Measurements from ENCODE around the gene IQCN.

IQCN gene

DNA sequence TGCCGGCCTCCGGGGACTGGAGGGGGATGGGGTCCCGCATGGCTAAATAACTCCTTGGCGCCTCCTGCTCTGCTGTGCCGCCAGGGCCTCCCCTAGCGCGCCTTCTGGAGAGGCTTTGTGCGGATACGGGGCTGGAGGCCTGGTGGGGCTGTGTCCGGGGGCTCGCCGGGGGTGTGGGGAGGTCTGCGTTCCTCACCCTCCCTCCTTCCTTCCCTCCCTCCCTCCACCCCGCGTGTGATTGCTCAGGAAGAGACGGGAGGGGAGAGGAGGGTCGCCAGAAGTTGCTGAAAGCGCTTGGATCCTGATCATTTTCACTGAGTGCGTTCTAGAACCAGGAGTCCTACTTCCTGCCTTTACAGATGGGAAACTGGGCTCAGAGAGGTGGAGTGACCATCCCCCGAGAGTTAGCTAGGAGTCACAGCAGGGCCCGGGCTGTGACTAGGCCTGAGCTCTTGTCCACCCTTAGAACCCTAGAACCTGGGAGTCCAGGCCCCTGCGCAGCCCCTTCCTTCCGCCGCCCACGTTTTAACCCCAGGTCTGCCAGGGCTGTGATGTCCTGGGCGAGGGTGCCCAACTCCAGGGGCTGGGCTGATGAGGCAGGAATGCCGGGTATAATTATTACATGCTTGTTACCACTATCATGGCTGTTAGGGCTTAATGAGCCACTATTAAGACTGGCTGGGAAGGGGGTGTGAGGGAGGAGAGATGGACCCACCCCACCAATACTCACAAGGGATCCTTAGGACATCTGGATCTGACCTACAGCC is 8.0 kb upstream of the IQCN start (continued):
- TF ChIP-seq, protein P1, sequence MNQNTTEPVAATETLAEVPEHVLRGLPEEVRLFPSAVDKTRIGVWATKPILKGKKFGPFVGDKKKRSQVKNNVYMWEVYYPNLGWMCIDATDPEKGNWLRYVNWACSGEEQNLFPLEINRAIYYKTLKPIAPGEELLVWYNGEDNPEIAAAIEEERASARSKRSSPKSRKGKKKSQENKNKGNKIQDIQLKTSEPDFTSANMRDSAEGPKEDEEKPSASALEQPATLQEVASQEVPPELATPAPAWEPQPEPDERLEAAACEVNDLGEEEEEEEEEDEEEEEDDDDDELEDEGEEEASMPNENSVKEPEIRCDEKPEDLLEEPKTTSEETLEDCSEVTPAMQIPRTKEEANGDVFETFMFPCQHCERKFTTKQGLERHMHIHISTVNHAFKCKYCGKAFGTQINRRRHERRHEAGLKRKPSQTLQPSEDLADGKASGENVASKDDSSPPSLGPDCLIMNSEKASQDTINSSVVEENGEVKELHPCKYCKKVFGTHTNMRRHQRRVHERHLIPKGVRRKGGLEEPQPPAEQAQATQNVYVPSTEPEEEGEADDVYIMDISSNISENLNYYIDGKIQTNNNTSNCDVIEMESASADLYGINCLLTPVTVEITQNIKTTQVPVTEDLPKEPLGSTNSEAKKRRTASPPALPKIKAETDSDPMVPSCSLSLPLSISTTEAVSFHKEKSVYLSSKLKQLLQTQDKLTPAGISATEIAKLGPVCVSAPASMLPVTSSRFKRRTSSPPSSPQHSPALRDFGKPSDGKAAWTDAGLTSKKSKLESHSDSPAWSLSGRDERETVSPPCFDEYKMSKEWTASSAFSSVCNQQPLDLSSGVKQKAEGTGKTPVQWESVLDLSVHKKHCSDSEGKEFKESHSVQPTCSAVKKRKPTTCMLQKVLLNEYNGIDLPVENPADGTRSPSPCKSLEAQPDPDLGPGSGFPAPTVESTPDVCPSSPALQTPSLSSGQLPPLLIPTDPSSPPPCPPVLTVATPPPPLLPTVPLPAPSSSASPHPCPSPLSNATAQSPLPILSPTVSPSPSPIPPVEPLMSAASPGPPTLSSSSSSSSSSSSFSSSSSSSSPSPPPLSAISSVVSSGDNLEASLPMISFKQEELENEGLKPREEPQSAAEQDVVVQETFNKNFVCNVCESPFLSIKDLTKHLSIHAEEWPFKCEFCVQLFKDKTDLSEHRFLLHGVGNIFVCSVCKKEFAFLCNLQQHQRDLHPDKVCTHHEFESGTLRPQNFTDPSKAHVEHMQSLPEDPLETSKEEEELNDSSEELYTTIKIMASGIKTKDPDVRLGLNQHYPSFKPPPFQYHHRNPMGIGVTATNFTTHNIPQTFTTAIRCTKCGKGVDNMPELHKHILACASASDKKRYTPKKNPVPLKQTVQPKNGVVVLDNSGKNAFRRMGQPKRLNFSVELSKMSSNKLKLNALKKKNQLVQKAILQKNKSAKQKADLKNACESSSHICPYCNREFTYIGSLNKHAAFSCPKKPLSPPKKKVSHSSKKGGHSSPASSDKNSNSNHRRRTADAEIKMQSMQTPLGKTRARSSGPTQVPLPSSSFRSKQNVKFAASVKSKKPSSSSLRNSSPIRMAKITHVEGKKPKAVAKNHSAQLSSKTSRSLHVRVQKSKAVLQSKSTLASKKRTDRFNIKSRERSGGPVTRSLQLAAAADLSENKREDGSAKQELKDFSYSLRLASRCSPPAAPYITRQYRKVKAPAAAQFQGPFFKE (tag by site-specific recombination; IDR thresholded peaks at IDR 0.05; ENCODE audit: borderline replicate concordance), result no peak
- TF ChIP-seq SALL2 (tag by site-specific recombination; IDR thresholded peaks at IDR 0.05; ENCODE audit: borderline replicate concordance), result no peak
- TF ChIP-seq ZNF202 (tag by site-specific recombination; IDR thresholded peaks at IDR 0.05; ENCODE audit: borderline replicate concordance), result no peak
- TF ChIP-seq ZNF670 (tag by site-specific recombination; IDR thresholded peaks at IDR 0.05; ENCODE audit: low read depth), result no peak
- peak; percentile 44; the same call in 1 of the 2 replicates for TF ChIP-seq ZEB2 (tag by site-specific recombination; IDR thresholded peaks at IDR 0.05)
- peak; percentile 26; the same call in 1 of the 2 replicates for TF ChIP-seq ZNF600 (tag by site-specific recombination; IDR thresholded peaks at IDR 0.05)
- TF ChIP-seq, protein P2, sequence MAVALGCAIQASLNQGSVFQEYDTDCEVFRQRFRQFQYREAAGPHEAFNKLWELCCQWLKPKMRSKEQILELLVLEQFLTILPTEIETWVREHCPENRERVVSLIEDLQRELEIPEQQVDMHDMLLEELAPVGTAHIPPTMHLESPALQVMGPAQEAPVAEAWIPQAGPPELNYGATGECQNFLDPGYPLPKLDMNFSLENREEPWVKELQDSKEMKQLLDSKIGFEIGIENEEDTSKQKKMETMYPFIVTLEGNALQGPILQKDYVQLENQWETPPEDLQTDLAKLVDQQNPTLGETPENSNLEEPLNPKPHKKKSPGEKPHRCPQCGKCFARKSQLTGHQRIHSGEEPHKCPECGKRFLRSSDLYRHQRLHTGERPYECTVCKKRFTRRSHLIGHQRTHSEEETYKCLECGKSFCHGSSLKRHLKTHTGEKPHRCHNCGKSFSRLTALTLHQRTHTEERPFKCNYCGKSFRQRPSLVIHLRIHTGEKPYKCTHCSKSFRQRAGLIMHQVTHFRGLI (tag by site-specific recombination; IDR thresholded peaks at IDR 0.05), result peak; percentile 14; the same call in 1 of the 2 replicates
- TF ChIP-seq ZNF792 (tag by site-specific recombination; IDR thresholded peaks at IDR 0.05), result no peak
- TF ChIP-seq, protein P3, sequence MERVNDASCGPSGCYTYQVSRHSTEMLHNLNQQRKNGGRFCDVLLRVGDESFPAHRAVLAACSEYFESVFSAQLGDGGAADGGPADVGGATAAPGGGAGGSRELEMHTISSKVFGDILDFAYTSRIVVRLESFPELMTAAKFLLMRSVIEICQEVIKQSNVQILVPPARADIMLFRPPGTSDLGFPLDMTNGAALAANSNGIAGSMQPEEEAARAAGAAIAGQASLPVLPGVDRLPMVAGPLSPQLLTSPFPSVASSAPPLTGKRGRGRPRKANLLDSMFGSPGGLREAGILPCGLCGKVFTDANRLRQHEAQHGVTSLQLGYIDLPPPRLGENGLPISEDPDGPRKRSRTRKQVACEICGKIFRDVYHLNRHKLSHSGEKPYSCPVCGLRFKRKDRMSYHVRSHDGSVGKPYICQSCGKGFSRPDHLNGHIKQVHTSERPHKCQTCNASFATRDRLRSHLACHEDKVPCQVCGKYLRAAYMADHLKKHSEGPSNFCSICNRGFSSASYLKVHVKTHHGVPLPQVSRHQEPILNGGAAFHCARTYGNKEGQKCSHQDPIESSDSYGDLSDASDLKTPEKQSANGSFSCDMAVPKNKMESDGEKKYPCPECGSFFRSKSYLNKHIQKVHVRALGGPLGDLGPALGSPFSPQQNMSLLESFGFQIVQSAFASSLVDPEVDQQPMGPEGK (tag by site-specific recombination; IDR thresholded peaks at IDR 0.05), result peak; percentile 76
- TF ChIP-seq ZNF16 (tag by site-specific recombination; IDR thresholded peaks at IDR 0.05; ENCODE audit: low read depth), result no peak
- no peak for TF ChIP-seq ZNF416 (tag by site-specific recombination; IDR thresholded peaks at IDR 0.05)
- peak; percentile 90 for TF ChIP-seq GLIS1 (tag by site-specific recombination; IDR thresholded peaks at IDR 0.05)
- TF ChIP-seq, protein P4, sequence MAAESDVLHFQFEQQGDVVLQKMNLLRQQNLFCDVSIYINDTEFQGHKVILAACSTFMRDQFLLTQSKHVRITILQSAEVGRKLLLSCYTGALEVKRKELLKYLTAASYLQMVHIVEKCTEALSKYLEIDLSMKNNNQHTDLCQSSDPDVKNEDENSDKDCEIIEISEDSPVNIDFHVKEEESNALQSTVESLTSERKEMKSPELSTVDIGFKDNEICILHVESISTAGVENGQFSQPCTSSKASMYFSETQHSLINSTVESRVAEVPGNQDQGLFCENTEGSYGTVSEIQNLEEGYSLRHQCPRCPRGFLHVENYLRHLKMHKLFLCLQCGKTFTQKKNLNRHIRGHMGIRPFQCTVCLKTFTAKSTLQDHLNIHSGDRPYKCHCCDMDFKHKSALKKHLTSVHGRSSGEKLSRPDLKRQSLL (tag by site-specific recombination; IDR thresholded peaks at IDR 0.05), result peak; percentile 21; the same call in 1 of the 2 replicates
- TF ChIP-seq ZFP69B (tag by site-specific recombination; IDR thresholded peaks at IDR 0.05), result no peak
- no peak for TF ChIP-seq ZNF473 (tag by site-specific recombination; IDR thresholded peaks at IDR 0.05)
- no peak for TF ChIP-seq ZNF223 (tag by site-specific recombination; IDR thresholded peaks at IDR 0.05)
- TF ChIP-seq, protein P5, sequence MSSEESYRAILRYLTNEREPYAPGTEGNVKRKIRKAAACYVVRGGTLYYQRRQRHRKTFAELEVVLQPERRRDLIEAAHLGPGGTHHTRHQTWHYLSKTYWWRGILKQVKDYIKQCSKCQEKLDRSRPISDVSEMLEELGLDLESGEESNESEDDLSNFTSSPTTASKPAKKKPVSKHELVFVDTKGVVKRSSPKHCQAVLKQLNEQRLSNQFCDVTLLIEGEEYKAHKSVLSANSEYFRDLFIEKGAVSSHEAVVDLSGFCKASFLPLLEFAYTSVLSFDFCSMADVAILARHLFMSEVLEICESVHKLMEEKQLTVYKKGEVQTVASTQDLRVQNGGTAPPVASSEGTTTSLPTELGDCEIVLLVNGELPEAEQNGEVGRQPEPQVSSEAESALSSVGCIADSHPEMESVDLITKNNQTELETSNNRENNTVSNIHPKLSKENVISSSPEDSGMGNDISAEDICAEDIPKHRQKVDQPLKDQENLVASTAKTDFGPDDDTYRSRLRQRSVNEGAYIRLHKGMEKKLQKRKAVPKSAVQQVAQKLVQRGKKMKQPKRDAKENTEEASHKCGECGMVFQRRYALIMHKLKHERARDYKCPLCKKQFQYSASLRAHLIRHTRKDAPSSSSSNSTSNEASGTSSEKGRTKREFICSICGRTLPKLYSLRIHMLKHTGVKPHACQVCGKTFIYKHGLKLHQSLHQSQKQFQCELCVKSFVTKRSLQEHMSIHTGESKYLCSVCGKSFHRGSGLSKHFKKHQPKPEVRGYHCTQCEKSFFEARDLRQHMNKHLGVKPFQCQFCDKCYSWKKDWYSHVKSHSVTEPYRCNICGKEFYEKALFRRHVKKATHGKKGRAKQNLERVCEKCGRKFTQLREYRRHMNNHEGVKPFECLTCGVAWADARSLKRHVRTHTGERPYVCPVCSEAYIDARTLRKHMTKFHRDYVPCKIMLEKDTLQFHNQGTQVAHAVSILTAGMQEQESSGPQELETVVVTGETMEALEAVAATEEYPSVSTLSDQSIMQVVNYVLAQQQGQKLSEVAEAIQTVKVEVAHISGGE (tag by site-specific recombination; conservative IDR thresholded peaks at IDR 0.05; ENCODE audit: low read depth), result no peak
- TF ChIP-seq HOXD13 (CRISPR knock-in tag; IDR thresholded peaks at IDR 0.05; ENCODE audit: borderline replicate concordance), result no peak
- TF ChIP-seq FEZF1 (tag by site-specific recombination; IDR thresholded peaks at IDR 0.05), result no peak
- no peak for TF ChIP-seq ZNF292 (tag by site-specific recombination; IDR thresholded peaks at IDR 0.05; ENCODE audit: borderline replicate concordance, low read depth)
- TF ChIP-seq, protein P6, sequence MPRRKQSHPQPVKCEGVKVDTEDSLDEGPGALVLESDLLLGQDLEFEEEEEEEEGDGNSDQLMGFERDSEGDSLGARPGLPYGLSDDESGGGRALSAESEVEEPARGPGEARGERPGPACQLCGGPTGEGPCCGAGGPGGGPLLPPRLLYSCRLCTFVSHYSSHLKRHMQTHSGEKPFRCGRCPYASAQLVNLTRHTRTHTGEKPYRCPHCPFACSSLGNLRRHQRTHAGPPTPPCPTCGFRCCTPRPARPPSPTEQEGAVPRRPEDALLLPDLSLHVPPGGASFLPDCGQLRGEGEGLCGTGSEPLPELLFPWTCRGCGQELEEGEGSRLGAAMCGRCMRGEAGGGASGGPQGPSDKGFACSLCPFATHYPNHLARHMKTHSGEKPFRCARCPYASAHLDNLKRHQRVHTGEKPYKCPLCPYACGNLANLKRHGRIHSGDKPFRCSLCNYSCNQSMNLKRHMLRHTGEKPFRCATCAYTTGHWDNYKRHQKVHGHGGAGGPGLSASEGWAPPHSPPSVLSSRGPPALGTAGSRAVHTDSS (tag by site-specific recombination; IDR thresholded peaks at IDR 0.05), result no peak
- 0 out of 2 replicates have a peak, but pooled peaks have one; percentile 14 for TF ChIP-seq KLF9 (tag by site-specific recombination; IDR thresholded peaks at IDR 0.05; ENCODE audit: low read depth)
- TF ChIP-seq ZNF2 (tag by site-specific recombination; IDR thresholded peaks at IDR 0.05), result no peak
